ENCODE data around the gene EMC7. TPM values are rescaled to one million over a fixed set of nuclear protein-coding genes. Genes with fewer than 3 reads are reported as not detected.
"Not testable (repeated sequence)": the region's sequence is repeated elsewhere in the genome, so short reads cannot be mapped to it uniquely, and the experiment has no call there.

Gene EMC7
- total RNA-seq, 1 experiment from 2014 or later, result 50.3 TPM

GRCh38 chr15:34122771-34123183 lies 21.1 kb upstream of the EMC7 start:
- no peaks in the 10 kb centered on the region for H3K79me2 ChIP-seq (ENCODE audit: low read length)
- peak overlapping the region; percentile 45 for H3K4me2 ChIP-seq (ENCODE audit: low read length)
- DNase-seq, result peak; percentile 91
- H3K4me1 ChIP-seq (ENCODE audit: insufficient read depth, low read length), result peaks cover 26% of the 10 kb centered on the region
- ATAC-seq, result peak; percentile 87
- ChIA-PET CTCF (interaction anchor here (0.6 to 1.1 kb wide), 4 partner anchors 10 to 244 kb away, joined by 3 to 6 read pairs (median 3); partner anchors contain the start of genes KATNBL1 and LPCAT4), POLR2A (ENCODE audit: unreplicated experiment) (interaction anchor here (0.6 to 1.4 kb wide), 5 partner anchors 13 to 244 kb away, joined by 3 to 11 read pairs (median 6); partner anchors contain the start of genes KATNBL1 and LPCAT4)
- H3K9me2 ChIP-seq (replicated peaks; ENCODE audit: low read length), result no peaks in the 10 kb centered on the region
- intact Hi-C loops (cut with micrococcal nuclease), result loop anchor here (5.0 kb wide), 1 partner anchor 55 kb away; no protein-coding TSS in a partner anchor
- no peaks in the 10 kb centered on the region for H3K36me3 ChIP-seq (ENCODE audit: low read depth, low read length)
- BruUV-seq (replicated peaks), result no TSS peak
- peak overlapping the region; percentile 54 for H3K9ac ChIP-seq (ENCODE audit: low read length)
- TF ChIP-seq EZH2 (IDR thresholded peaks at IDR 0.05; ENCODE audit: low read length, unreplicated experiment), result no peak
- no peak for TF ChIP-seq CTCF (conservative IDR thresholded peaks at IDR 0.05; ENCODE audit: low read depth, low read length)
- no peak for TF ChIP-seq EZH2phosphoT487 (IDR thresholded peaks at IDR 0.05; ENCODE audit: borderline replicate concordance, low read length)
- H3F3A ChIP-seq (ENCODE audit: low read length, unreplicated experiment), result no peaks in the 10 kb centered on the region
- peak overlapping the region; percentile 88 for H3K27ac ChIP-seq (ENCODE audit: low read length)
- 0 out of 2 replicates have a peak overlapping the region, but pooled peaks have one; percentile 5 for H2AFZ ChIP-seq (ENCODE audit: low read length)
- H3K9me3 ChIP-seq (ENCODE audit: low read length), result no peaks in the 10 kb centered on the region
- H3K27me3 ChIP-seq (ENCODE audit: low read length), result no peaks in the 10 kb centered on the region
- no peak overlapping the region for H3K4me3 ChIP-seq (ENCODE audit: low read length)
- no peaks in the 10 kb centered on the region for H4K20me1 ChIP-seq (ENCODE audit: low read length)

- CTCF ChIA-PET; H3K27me3 ChIP-seq (ENCODE audit: low read length); H3K4me2 ChIP-seq (ENCODE audit: low read length); DNase-seq; H4K20me1 ChIP-seq (ENCODE audit: low read length); H3K36me3 ChIP-seq (ENCODE audit: low read depth, low read length); H3K79me2 ChIP-seq (ENCODE audit: low read length); H3K9me3 ChIP-seq (ENCODE audit: low read length); H2AFZ ChIP-seq (ENCODE audit: low read length); BruUV-seq (replicated peaks); H3K9me2 ChIP-seq (replicated peaks; ENCODE audit: low read length); ATAC-seq; H3F3A ChIP-seq (ENCODE audit: low read length, unreplicated experiment); H3K4me3 ChIP-seq (ENCODE audit: low read length): not testable (repeated sequence)
- POLR2A ChIA-PET (ENCODE audit: unreplicated experiment), result interaction anchor here (1.4 kb wide), 1 partner anchor 12 kb away, joined by 7 read pairs; no protein-coding TSS in a partner anchor
- intact Hi-C loops (cut with micrococcal nuclease), result loop anchor here (5.0 kb wide), 1 partner anchor 56 kb away; no protein-coding TSS in a partner anchor
- Histone ChIP-seq H3K27ac (ENCODE audit: low read length) (peak overlapping the region; percentile 88), H3K9ac (ENCODE audit: low read length) (peak overlapping the region; percentile 48), H3K4me1 (ENCODE audit: insufficient read depth, low read length) (peaks cover 31% of the 10 kb centered on the region)
Observed at GRCh38 chr15:34121786-34122185, 20.1 kb upstream of the EMC7 start.

GRCh38 chr15:34120420-34120819 lies 18.8 kb upstream of the EMC7 start:
- H2AFZ ChIP-seq (ENCODE audit: low read length); H3K4me3 ChIP-seq (ENCODE audit: low read length); H3K9me3 ChIP-seq (ENCODE audit: low read length); H3K36me3 ChIP-seq (ENCODE audit: low read depth, low read length); ATAC-seq; DNase-seq; H3K9ac ChIP-seq (ENCODE audit: low read length); H3K79me2 ChIP-seq (ENCODE audit: low read length); H4K20me1 ChIP-seq (ENCODE audit: low read length); BruUV-seq (replicated peaks); H3K27me3 ChIP-seq (ENCODE audit: low read length); H3K9me2 ChIP-seq (replicated peaks; ENCODE audit: low read length); POLR2A ChIA-PET (ENCODE audit: unreplicated experiment); H3K4me2 ChIP-seq (ENCODE audit: low read length); H3K27ac ChIP-seq (ENCODE audit: low read length); H3F3A ChIP-seq (ENCODE audit: low read length, unreplicated experiment): not testable (repeated sequence)
- CTCF ChIA-PET, result interaction anchor here (1.1 kb wide), 1 partner anchor 73 kb away, joined by 3 read pairs; no protein-coding TSS in a partner anchor
- H3K4me1 ChIP-seq (ENCODE audit: insufficient read depth, low read length), result peaks cover 31% of the 10 kb centered on the region
- intact Hi-C loops (cut with micrococcal nuclease), result loop anchor here (5.0 kb wide), 1 partner anchor 57 kb away; no protein-coding TSS in a partner anchor

Measured in PC-3 (cell line).